ENCODE measurements around the gene CSNK2A3.

Gene CSNK2A3

GRCh38 chr11:11387622-11388305 is 34.7 kb upstream of the CSNK2A3 start:
- TF ChIP-seq, protein P1, sequence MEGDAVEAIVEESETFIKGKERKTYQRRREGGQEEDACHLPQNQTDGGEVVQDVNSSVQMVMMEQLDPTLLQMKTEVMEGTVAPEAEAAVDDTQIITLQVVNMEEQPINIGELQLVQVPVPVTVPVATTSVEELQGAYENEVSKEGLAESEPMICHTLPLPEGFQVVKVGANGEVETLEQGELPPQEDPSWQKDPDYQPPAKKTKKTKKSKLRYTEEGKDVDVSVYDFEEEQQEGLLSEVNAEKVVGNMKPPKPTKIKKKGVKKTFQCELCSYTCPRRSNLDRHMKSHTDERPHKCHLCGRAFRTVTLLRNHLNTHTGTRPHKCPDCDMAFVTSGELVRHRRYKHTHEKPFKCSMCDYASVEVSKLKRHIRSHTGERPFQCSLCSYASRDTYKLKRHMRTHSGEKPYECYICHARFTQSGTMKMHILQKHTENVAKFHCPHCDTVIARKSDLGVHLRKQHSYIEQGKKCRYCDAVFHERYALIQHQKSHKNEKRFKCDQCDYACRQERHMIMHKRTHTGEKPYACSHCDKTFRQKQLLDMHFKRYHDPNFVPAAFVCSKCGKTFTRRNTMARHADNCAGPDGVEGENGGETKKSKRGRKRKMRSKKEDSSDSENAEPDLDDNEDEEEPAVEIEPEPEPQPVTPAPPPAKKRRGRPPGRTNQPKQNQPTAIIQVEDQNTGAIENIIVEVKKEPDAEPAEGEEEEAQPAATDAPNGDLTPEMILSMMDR (IDR thresholded peaks at IDR 0.05; ENCODE audit: control insufficient read depth, extremely low read depth, insufficient read depth): no peak
- DNase-seq (ENCODE audit: low read depth): no peak
- H3K4me3 ChIP-seq (ENCODE audit: low read depth, low read length): no peak overlapping the region

GRCh38 chr11:11387207-11387606 is 34.2 kb upstream of the CSNK2A3 start:
- TF ChIP-seq, protein P1 (IDR thresholded peaks at IDR 0.05; ENCODE audit: control insufficient read depth, extremely low read depth, insufficient read depth): no peak
- no peak for DNase-seq (ENCODE audit: low read depth)
- H3K4me3 ChIP-seq (ENCODE audit: low read depth, low read length): no peak overlapping the region

- H3K4me3 ChIP-seq (ENCODE audit: low read depth, low read length): no peak overlapping the region
- TF ChIP-seq, protein P1 (IDR thresholded peaks at IDR 0.05; ENCODE audit: control insufficient read depth, extremely low read depth, insufficient read depth): no peak
- DNase-seq (ENCODE audit: low read depth): no peak
Measured at GRCh38 chr11:11384829-11385228, 31.8 kb upstream of the CSNK2A3 start.

DNA sequence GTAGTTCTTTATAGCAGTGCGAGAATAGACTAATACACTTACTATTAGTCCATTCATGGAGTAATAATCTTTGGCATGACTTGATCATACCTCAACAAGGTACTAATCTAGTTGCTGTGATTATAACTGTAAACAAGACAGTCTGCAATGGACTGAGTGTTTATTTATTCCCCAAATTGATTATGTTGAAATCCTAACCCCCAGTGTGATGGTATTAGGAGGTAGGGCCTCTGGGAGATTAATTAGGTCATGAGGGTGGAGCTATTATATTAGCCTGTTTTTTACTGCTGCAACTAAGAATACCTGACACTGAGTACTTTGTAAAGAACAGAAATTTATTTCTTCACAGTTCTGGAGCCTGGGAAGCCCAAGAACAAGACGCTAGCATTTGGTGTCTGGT is 30.9 kb upstream of the CSNK2A3 start:
- no peak for DNase-seq (ENCODE audit: low read depth)
- TF ChIP-seq, protein P1 (IDR thresholded peaks at IDR 0.05; ENCODE audit: control insufficient read depth, extremely low read depth, insufficient read depth): no peak
- no peak overlapping the region for H3K4me3 ChIP-seq (ENCODE audit: low read depth, low read length)

- DNase-seq (ENCODE audit: low read depth): no peak
- H3K4me3 ChIP-seq (ENCODE audit: low read depth, low read length): no peak overlapping the region
- TF ChIP-seq, protein P1 (IDR thresholded peaks at IDR 0.05; ENCODE audit: control insufficient read depth, extremely low read depth, insufficient read depth): no peak
Measured at GRCh38 chr11:11382858-11383532, 29.9 kb upstream of the CSNK2A3 start.

- DNase-seq (ENCODE audit: low read depth): no peak
- H3K4me3 ChIP-seq (ENCODE audit: low read depth, low read length): no peak overlapping the region
- TF ChIP-seq, protein P1 (IDR thresholded peaks at IDR 0.05; ENCODE audit: control insufficient read depth, extremely low read depth, insufficient read depth): no peak
Measured at GRCh38 chr11:11381471-11382105, 28.5 kb upstream of the CSNK2A3 start.

Data from LNCaP clone FGC (cell line).